HG02678 (cell line): ENCODE results near the gene RAB3GAP2.
"Not testable (repeated sequence)": the region's sequence is repeated elsewhere in the genome, so short reads cannot be mapped to it uniquely, and the experiment has no call there.

Experiments used
- ATAC-seq: cut with Tn5 transposase; IDR thresholded peaks from one replicate; pipeline ENCODE4 v1.9.1; 2021; ENCODE audit warnings: mild to moderate bottlenecking, moderate library complexity; ENCODE audit not compliant: unreplicated experiment

Gene RAB3GAP2

DNA sequence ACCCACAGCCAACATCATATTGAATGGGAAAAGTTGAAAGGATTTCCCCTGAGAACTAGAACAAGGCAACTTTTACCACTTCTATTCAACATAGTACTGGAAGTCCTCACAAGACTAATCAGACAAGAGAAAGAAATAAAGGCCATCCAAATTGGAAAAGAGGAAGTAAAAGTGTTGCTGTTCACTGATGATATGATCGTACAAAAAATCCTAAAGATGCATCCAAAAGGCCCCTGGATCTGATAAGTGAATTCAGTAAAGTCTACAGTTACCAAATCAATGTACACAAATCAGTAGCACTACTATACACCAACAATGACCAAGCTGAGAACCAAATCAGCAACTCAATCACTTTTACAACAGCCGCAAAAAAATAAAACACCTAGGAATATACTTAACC is 28.3 kb downstream of the RAB3GAP2 start:
- ATAC-seq, result no peak

DNA sequence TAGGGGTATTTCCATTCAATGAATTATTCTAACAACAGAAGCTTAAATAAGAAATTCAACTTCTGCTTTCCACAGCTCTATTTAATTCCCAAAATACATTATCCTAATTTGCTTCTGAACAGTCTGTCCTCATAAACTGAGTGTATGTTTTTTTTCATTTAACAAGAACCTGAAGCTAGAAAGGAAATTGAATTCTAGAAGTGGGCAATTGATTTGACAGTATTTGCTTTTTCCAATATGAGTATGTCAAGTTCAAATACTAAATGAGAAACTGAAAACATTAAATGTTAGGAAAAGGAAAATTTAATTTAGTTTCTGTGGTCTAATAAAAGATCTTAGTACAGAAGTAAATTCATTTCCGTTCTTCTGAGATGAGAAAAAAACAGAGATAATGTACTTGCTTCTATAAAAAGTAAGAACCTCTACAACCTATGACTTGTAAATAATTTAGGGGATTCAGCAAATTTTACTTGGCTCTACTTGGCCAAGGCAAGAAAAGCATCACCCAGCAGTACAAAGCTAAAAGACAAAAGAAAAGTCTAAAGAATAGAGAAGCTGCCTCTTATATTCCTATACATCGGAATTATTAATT is 31.1 kb downstream of the RAB3GAP2 start:
- no peak for ATAC-seq

DNA sequence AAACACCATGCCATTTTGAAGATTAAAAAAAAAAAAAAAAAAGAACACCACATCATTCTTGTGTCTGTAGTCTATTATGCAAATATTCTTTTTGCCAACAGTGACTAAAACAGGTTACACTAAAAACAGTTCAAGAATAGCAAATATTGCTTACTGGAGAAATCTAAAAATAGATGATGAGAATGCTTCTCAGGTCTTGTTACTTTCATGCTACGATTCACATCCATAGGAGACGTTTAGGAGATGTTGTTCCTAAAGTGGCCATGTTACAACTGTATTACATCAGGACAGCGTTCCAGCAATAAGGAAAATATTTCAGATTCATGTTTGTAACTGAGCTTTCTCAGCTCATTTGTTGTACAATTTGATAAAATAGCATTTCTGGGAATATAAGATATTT is 32.3 kb downstream of the RAB3GAP2 start:
- ATAC-seq, result no peak

DNA sequence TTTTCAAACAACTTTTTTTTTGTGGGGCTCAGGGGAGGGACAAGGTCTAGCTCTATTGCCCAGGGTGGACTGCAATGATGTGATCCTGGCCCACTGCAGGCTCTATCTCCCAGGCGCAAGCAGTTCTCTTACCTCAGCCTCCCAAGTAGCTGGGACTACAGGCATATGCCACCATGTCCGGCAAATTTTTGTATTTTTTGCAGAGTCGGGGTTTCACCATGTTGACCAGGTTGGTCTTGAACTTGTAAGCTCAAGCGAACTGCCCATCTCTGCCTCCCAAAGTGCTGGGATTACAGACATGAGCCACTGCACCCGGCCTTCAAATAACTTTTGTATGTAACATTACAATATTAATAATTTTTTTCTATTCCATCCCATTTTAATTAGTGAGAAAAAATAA is 33.0 kb downstream of the RAB3GAP2 start:
- no peak for ATAC-seq

DNA sequence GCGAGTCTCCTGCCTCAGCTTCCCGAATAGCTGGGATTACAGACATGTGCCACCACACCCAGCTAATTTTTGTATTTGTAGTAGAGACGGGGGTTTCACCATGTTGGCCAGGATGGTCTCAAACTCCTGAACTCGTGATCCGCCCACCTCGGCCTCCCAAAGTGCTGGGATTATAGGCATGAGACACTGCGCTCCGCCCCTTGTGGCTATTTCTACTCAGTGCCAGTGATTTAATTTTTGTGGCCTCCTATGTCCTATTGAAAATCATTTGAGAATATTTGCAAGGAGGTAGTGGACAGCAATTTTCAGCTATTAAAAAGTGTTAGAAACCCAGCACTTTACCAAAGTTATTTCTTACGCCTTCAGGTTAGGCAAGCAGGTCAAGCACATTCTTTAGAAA is 36.0 kb downstream of the RAB3GAP2 start:
- ATAC-seq, result not testable (repeated sequence)

DNA sequence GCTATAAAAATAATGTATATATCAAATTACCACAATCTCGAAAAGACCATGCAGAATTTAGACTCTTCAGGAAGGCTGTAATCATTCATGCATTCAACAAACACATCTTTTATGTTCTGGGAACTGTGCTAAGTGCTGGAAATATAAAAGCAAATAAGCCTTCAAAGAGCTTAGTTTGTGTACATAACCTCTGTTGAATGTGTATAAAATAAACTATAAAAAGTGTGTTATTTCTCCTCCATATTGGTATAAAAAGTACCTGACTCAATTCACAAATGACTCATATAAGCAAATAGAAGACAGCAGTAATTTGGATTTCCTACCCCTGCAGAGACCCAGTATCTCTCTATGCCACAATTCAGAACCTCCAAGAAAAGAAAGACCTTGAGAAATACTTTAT is 36.8 kb downstream of the RAB3GAP2 start:
- ATAC-seq, result no peak

DNA sequence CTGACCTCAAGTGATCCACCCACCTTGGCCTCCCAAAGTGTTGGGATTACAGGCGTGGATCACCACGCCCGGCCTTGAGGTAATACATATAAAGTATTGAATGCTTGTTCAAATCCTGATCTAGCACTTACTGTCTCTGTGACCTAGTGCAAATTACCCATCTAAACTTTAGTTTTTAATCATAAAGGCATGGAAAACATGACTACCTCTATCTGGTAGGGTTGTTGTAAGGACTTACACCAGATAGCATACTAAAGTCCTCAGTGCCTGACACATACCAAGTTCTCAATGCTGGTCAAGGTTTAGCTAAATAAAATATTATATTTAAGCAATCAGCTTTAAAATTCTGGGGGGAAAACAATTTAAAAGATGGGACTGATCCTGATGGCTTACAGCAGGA is 38.3 kb downstream of the RAB3GAP2 start:
- ATAC-seq, result no peak

DNA sequence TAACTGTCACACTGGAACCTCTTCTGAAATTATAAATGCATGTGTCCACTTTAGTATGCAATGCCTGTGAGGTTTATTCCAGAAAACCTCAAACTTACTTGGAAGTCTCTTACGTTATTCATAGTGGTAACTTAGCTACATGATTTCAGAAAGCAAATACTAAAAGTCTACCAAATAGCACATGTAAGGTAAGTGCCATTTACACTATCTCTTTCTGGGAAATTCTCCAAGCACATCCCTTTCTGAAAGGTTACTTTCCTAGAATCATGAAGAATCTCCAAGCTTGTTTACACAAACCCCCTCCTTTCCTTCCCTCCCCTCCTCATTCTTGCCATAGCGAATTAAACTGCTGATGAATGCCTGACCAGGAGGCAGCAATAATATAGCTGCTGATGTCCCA is 42.5 kb downstream of the RAB3GAP2 start:
- ATAC-seq, result no peak

DNA sequence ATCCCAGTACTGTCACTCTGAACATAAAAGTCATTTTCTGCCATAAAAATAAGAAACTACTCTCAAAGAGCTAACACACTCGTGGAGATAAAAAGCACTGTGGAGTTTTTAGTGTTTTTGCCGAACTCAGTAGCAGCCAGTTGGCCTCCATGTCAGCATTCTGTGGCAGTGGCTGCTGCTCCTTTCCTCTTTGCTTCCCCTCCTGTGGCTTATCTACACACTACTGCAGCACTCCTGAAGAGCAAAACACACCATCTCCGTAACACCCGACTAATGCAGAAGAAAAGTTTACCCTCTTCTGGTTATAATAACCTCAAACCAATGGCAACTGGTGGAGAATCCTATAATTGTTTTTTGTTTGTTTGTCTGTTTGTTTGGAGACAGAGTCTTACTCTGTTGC is 44.9 kb downstream of the RAB3GAP2 start:
- ATAC-seq, result no peak

DNA sequence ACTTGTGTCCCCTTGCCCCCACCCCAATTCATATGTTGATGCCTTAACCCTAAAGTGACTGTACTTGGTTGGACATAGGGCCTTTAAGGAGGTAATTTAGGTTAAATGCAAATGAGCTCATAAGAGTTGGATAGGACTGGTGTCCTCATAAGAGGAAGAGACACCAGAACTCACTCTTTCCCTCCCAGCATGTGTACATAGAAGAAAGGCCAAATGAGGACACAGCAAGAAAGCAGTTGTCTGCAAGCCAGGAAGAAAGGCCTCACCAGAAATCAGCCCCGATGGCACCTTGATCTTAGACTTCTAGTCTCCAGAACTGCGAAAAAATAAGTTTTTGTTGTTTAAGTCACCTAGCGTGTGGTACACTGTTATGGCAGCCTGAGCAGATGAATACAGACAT is 45.5 kb downstream of the RAB3GAP2 start:
- ATAC-seq, result no peak

DNA sequence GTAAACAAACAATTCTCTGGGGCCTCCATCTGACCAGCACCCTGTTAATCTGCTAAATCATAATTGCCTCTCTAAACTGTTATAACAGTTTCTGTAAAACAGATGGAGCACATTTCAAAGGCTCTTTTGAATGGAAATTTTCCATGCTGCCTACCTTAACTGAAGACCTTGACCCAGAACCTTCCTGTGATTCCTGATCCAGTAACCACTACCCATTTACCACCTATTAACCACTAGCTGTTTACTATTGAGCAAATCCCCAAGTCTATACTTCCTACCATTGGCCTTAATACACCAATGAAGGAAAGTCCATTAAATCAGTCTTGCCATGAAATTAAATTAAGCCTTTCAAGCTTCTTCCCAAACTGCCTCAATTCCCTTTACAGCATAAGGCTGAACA is 46.3 kb downstream of the RAB3GAP2 start:
- no peak for ATAC-seq

DNA sequence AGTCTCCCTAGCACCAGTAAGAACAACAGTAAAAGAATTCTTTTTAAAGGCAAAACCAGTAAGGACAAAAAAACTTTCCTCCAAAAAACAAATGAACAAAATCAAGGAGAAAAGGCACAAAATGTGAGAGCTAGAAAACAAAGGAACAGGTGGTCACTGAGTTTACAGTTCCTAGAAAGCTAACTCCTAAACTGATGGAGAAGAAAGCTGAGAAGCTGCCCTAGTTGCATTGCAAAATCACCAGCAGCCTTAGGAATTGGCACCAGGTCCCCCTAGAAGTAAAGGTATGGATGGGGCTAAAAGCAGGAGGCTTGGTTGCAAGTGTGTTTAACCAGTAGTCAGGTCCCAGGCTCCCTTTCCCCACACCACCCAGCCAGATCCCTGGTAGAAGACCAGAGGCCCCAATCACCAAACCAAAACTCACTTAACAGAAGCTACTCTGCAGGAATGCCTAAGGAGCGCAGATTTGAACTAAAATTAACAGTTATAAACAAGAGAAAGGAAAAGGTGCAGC is 47.6 kb downstream of the RAB3GAP2 start:
- ATAC-seq, result no peak

DNA sequence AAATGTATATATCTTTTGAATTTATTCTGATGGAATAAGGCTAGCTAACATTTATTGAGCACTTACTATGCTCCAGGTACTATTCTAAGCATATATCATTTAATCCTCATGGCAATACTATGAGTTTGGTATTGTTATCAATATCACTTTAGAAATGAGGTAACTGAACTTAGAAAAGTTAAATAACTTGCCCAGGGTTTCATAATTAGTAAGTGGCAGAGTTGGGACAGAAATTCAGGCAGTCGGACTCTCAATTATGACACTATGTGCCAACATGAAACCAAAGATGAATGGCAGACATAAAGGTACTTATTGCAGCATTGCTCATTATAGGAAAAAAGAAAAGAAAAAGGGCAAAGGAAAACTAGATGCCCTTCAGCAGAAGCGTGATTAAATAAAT is 48.2 kb downstream of the RAB3GAP2 start:
- no peak for ATAC-seq

DNA sequence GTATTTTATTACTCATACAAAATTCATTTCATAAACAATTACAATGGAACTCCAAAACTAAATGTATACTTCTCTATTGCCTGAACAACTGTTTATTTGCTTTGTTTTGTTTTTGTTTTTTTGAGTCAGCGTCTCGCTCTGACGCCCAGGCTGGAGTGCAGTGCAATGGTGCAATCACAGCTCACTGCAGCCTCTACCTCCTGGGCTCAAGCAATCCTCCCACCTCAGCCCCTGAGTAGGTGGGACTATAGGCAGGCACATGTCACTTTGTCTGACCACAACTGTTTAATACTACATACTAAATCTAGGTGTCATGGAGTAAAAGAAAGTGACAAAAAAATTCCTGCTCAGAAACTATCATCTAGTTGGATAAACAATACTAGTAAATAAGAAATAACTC is 49.3 kb downstream of the RAB3GAP2 start:
- no peak for ATAC-seq

DNA sequence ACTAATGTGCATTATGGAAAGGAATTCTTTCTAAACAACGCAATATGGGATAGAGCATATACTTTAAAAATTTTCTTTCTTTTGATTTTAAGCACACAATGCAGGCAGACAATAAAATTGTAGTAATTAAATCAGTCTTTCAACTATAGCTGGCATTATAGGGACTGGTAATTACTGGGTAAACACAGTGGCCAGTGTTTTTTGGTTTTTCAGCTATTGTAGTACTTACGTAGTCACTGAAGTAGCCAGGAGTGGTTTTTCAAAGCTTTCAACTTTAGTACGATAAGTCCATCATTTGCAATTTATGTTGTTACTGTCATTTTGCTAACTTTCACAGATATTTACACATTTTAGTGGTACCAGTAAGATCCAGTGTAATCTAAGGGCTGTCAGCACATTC is 50.6 kb downstream of the RAB3GAP2 start:
- ATAC-seq, result no peak

DNA sequence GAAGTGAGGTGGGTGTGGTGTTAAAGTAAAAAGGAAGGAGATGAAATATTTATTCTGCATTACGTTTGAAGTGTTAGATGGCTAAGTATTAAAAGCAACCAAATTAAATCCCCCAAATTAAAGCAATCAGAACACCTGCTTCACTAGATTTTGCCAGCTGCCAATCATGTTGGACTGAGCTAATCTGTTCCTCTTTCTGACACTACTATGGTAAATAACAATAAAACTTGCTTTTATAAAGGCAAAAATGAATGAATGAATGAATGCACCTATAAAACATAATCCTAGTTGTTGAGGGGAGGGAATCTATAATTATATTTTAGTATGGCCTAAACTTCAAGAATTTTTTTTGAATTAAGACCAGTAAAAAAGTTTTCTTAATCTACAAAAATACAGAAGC is 51.0 kb downstream of the RAB3GAP2 start:
- ATAC-seq, result no peak

DNA sequence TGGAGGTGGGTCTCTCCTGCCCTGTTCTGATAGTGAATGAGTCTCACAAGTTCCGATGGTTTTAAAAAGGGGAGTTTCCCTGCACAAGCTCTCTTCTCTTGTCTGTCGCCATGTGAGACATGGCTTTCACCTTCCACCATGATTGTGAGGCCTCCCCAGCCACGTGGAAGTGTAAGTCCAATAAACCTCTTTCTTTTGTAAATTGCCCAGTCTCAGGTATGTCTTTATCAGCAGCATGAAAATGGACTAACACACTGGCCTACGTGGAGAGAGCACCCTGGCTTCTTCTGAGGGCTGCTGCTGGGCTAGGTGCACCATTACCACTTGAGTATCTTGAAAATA is 51.6 kb downstream of the RAB3GAP2 start:
- ATAC-seq, result peak; percentile 16

DNA sequence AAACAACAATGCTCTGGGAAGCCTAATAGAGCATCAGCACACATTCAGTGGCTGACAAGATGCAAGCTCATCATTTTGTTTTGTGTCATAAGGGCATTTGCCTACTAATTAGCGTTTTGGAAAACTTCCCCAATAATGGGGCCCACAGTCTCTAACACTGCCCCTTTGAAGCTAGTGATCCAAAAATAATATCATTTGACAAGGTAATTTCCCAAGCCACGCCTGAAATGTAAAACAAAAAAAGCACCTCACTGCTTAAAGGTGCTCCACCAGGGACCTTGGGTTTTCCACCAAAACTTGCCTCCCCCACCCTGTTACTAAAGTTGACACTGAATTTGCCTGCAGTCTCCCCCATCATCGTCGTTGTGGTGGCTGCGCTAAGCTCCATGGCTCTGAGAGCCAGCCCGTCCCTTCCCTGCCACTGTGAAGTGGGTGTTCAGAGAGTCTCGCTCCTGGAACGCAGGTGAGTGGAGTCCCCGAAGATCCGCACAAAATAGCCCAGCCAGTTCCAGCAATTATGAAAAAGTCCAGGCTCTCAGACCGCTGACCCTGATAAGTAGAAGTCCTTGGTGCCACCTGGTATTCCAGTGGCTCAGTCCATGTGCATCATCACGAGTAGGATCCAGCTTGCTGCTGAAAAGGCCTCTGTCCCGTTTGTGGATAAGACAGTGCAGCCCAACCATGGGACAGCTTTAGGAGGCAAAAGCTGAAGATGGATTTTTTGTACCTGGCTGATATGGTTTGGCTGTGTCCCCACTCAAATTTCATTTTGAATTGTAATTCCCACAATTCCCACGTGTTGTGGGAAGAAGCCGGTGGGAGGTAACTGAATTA is 52.2 kb downstream of the RAB3GAP2 start:
- peak; percentile 55 for ATAC-seq

DNA sequence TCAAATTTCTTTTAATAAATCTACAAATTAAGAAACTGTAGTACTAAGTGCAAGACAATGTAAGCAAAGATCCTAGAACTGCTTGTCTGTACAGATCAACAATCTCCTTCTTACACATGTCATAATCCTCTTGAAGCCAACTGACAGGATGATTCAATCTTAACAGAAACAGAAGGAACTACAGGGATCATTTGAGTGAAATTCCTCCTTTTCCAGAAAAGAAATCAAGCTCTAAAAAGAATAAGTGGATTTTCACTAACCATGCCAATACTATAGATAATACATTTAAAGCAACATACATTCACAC is 53.2 kb downstream of the RAB3GAP2 start:
- no peak for ATAC-seq

DNA sequence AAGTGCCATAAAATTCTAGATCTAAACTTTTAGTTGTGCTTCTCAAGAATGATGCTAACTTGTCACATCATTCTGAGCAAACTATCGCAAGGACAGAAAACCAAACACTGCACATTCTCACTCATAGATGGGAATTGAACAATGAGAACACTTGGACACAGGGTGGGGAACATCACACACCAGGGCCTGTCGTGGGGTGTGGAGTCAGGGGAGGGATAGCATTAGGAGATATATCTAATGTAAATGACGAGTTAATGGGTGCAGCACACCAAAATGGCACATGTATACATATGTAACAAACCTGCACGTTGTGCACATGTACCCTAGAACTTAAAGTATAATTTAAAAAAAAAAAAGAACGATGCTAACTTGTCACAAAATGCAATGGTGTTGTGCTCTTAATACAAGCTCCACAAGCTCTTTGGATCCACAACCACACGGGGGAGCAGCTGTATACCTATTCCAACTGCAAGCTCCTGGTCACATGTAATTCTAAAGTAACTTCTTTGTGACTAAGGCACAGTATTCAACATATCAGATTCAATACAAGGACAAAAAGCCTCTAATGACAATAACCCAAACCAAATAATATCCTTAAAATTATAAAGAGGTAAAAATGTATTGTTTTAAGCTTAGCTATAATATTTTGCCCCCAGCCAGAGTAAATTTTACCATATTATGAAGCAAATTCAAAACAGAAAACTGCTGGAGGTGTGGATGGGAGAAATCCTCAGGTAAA is 53.7 kb downstream of the RAB3GAP2 start:
- peak; percentile 35 for ATAC-seq

DNA sequence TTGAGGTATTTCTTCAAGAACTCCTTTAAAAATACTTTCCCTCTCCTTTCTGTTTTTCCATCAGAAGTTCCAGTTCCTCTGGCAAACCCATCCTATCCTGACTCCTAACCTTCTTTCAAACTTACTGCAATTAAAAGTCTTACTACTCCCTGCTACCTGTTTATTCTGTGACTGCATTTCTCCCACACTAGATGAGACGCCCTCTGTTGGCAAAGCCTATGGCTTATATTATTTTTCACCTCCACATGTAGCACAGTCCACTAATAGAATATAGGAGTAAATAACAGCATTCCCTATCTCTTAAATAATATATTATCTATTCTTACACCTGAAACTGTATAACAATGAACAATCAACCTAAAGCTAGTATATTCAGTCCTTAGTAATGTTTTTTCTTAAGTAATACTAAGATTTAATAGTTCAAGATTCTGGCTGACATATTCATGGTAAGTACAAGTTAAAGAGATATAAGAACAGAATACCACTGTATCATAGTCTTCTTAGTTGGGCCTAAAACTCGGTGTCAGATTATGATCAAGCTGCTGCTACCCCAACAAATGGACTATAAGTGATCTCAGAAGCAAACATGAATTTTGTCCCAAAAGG is 54.8 kb downstream of the RAB3GAP2 start:
- no peak for ATAC-seq
